ENCODE data around the gene NUP93. TPM values are rescaled to one million over a fixed set of nuclear protein-coding genes. Genes with fewer than 3 reads are reported as not detected.
"Not testable (repeated sequence)": the region's sequence is repeated elsewhere in the genome, so short reads cannot be mapped to it uniquely, and the experiment has no call there.

Gene NUP93
- total RNA-seq, 1 experiment from 2014 or later: 74.7 TPM

- Histone ChIP-seq H4K20me1 (ENCODE audit: insufficient read depth) (peaks cover 3% of the 10 kb centered on the region), H3K27ac (no peak overlapping the region; the same call in 1 of the 2 replicates), H3K4me2 (no peak overlapping the region), H3K4me1 (replicated peaks; ENCODE audit: insufficient read depth) (no peaks in the 10 kb centered on the region), H3K36me3 (ENCODE audit: low read depth) (no peaks in the 10 kb centered on the region), H3K9me3 (ENCODE audit: insufficient read depth, low read depth) (no peaks in the 10 kb centered on the region), H3F3A (ENCODE audit: insufficient read depth, low read depth) (peaks cover 14% of the 10 kb centered on the region), H2AFZ (no peak overlapping the region), H3K4me3 (no peak overlapping the region), H3K9me2 (ENCODE audit: insufficient read depth) (no peaks in the 10 kb centered on the region), H3K79me2 (ENCODE audit: low read depth) (peaks cover 61% of the 10 kb centered on the region), H3K27me3 (ENCODE audit: insufficient read depth, low read depth) (no peaks in the 10 kb centered on the region)
- no peak for TF ChIP-seq CTCF (conservative IDR thresholded peaks at IDR 0.05)
- TF ChIP-seq EZH2 (IDR thresholded peaks at IDR 0.05; ENCODE audit: low read depth): no peak
- no TSS peak for BruUV-seq (replicated peaks)
- POLR2A ChIA-PET (ENCODE audit: unreplicated experiment): no interaction called here
- intact Hi-C loops (cut with micrococcal nuclease; ENCODE audit: unreplicated experiment): no loop called here
- CTCF ChIA-PET: interaction anchor here (0.6 kb wide), 1 partner anchor 45 kb away, joined by 5 read pairs; no protein-coding TSS in a partner anchor
- DNase-seq: no peak
These were observed 8.3 kb downstream of the NUP93 start for GRCh38 chr16:56738221-56738620.

- H4K20me1 ChIP-seq (ENCODE audit: insufficient read depth); H3K9me3 ChIP-seq (ENCODE audit: insufficient read depth, low read depth); BruUV-seq (replicated peaks); H3K36me3 ChIP-seq (ENCODE audit: low read depth); H3K4me3 ChIP-seq; H2AFZ ChIP-seq; H3K4me2 ChIP-seq; H3K4me1 ChIP-seq (replicated peaks; ENCODE audit: insufficient read depth); DNase-seq; H3K27ac ChIP-seq; H3K9me2 ChIP-seq (ENCODE audit: insufficient read depth); intact Hi-C loops (cut with micrococcal nuclease; ENCODE audit: unreplicated experiment); H3K27me3 ChIP-seq (ENCODE audit: insufficient read depth, low read depth); CTCF ChIA-PET; POLR2A ChIA-PET (ENCODE audit: unreplicated experiment): not testable (repeated sequence)
- Histone ChIP-seq H3K79me2 (ENCODE audit: low read depth) (peaks cover 62% of the 10 kb centered on the region), H3F3A (ENCODE audit: insufficient read depth, low read depth) (peaks cover 14% of the 10 kb centered on the region)
These were observed 9.4 kb downstream of the NUP93 start for GRCh38 chr16:56739378-56739777.

GRCh38 chr16:56741399-56741798 is 11.5 kb downstream of the NUP93 start:
- H3K4me2 ChIP-seq: no peak overlapping the region
- no peak overlapping the region for H2AFZ ChIP-seq
- H3K79me2 ChIP-seq (ENCODE audit: low read depth): peaks cover 68% of the 10 kb centered on the region
- no peaks in the 10 kb centered on the region for H3K36me3 ChIP-seq (ENCODE audit: low read depth)
- peaks cover 14% of the 10 kb centered on the region for H3F3A ChIP-seq (ENCODE audit: insufficient read depth, low read depth)
- intact Hi-C loops (cut with micrococcal nuclease; ENCODE audit: unreplicated experiment): no loop called here
- no peak overlapping the region for H3K4me3 ChIP-seq
- no peaks in the 10 kb centered on the region for H3K27me3 ChIP-seq (ENCODE audit: insufficient read depth, low read depth)
- TF ChIP-seq EZH2 (IDR thresholded peaks at IDR 0.05; ENCODE audit: low read depth) (no peak), CTCF (conservative IDR thresholded peaks at IDR 0.05) (no peak)
- POLR2A ChIA-PET (ENCODE audit: unreplicated experiment): no interaction called here
- no peaks in the 10 kb centered on the region for H3K4me1 ChIP-seq (replicated peaks; ENCODE audit: insufficient read depth)
- H4K20me1 ChIP-seq (ENCODE audit: insufficient read depth): peaks cover 7% of the 10 kb centered on the region; the same call in 1 of the 2 replicates
- BruUV-seq (replicated peaks): no TSS peak
- no peak for DNase-seq
- CTCF ChIA-PET: no interaction called here
- no peaks in the 10 kb centered on the region for H3K9me3 ChIP-seq (ENCODE audit: insufficient read depth, low read depth)
- no peak overlapping the region for H3K27ac ChIP-seq
- H3K9me2 ChIP-seq (ENCODE audit: insufficient read depth): no peaks in the 10 kb centered on the region
